ENCODE measurements around the gene PIGV.
"Not testable (repeated sequence)": the region's sequence is repeated elsewhere in the genome, so short reads cannot be mapped to it uniquely, and the experiment has no call there.

Gene PIGV

GRCh38 chr1:26833432-26834405 lies 46.0 kb downstream of the PIGV start:
- DNase-seq (ENCODE audit: low spot score): no peak

GRCh38 chr1:26837665-26838064 lies 49.9 kb downstream of the PIGV start:
- not testable (repeated sequence) for DNase-seq (ENCODE audit: low spot score)

- DNase-seq (ENCODE audit: low spot score): no peak
Measured at GRCh38 chr1:26838474-26839338, 51.0 kb downstream of the PIGV start.

GRCh38 chr1:26839339-26839722 lies 51.6 kb downstream of the PIGV start:
- DNase-seq (ENCODE audit: low spot score): no peak

GRCh38 chr1:26839779-26840178 lies 52.0 kb downstream of the PIGV start:
- DNase-seq (ENCODE audit: low spot score): no peak

- no peak for DNase-seq (ENCODE audit: low spot score)
Measured at GRCh38 chr1:26844424-26845196, 56.9 kb downstream of the PIGV start.

GRCh38 chr1:26847826-26848225 lies 60.1 kb downstream of the PIGV start:
- DNase-seq (ENCODE audit: low spot score): not testable (repeated sequence)

All from COLO829 (cell line).